Loucy (cell line): ENCODE data around the gene ASB7.

Experiments
- EZH2phosphoT487 ChIP-seq: fragments of 200-600 bp; IDR thresholded peaks from 2 replicates; pipeline ENCODE4 v1.6.1; 2018; ENCODE audit warnings: antibody characterized with exemption, mild to moderate bottlenecking, moderate library complexity, borderline replicate concordance
- TF ChIP-seq, protein P1 (sequence below): fragments of 200-600 bp; sonication (generic); conservative IDR thresholded peaks from 2 replicates; pipeline ENCODE4 v1.5.1; 2014; ENCODE audit warnings: mild to moderate bottlenecking, antibody characterized with exemption, low read length

- TF ChIP-seq, protein P1, sequence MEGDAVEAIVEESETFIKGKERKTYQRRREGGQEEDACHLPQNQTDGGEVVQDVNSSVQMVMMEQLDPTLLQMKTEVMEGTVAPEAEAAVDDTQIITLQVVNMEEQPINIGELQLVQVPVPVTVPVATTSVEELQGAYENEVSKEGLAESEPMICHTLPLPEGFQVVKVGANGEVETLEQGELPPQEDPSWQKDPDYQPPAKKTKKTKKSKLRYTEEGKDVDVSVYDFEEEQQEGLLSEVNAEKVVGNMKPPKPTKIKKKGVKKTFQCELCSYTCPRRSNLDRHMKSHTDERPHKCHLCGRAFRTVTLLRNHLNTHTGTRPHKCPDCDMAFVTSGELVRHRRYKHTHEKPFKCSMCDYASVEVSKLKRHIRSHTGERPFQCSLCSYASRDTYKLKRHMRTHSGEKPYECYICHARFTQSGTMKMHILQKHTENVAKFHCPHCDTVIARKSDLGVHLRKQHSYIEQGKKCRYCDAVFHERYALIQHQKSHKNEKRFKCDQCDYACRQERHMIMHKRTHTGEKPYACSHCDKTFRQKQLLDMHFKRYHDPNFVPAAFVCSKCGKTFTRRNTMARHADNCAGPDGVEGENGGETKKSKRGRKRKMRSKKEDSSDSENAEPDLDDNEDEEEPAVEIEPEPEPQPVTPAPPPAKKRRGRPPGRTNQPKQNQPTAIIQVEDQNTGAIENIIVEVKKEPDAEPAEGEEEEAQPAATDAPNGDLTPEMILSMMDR, result no peak
- TF ChIP-seq EZH2phosphoT487, result no peak
These were observed 13.6 kb upstream of the ASB7 start for GRCh38 chr15:100588638-100589242.
